ENCODE data around the gene KBTBD8.
A peak's percentile ranks its signal among the peaks of the same experiment; 100 is the strongest.

The KBTBD8 gene, protein sequence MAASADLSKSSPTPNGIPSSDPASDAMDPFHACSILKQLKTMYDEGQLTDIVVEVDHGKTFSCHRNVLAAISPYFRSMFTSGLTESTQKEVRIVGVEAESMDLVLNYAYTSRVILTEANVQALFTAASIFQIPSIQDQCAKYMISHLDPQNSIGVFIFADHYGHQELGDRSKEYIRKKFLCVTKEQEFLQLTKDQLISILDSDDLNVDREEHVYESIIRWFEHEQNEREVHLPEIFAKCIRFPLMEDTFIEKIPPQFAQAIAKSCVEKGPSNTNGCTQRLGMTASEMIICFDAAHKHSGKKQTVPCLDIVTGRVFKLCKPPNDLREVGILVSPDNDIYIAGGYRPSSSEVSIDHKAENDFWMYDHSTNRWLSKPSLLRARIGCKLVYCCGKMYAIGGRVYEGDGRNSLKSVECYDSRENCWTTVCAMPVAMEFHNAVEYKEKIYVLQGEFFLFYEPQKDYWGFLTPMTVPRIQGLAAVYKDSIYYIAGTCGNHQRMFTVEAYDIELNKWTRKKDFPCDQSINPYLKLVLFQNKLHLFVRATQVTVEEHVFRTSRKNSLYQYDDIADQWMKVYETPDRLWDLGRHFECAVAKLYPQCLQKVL

DNA sequence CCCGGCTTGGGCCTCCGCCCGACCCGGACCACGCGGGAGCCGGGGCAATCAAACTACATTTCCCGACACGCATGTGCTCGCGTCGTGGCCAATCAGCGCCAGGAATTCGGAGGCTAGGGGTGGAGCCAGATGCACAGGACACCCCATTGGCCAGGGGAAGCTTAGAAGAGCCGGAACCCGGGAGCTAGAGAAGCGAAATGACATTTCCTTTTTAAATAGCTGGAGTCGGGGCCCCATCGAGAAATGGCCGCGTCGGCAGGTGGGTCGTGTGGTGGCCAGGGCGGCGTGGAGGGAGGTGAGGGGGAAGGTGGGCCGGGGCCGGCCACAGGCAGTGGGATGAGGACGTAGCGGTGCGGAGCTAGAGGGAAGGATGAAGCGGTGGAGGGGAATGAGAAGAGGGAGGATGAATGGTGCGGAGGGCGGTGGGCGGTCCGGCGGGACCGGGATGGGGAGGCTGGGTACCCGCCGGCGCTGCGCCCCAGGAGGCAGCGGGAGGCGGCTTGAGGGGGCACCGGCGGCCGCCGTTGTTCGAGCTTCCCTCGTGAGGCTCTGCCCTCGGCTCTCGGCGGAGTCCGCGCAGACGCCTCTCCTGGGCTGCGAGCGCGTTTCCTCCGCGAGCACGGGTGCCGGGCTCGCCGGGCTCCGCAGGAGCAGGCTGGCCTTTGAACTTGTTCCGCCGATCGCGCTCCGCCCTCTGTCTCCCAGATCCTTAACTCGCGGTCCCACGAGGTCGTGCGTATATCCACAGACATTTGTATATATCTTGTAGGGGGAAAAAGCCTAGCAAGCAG is at the start of gene KBTBD8:
Gene KBTBD8, plus strand, starts transcription at position 195 of the 791 bp plus-strand sequence. Its CDS starts 49 bp downstream, at position 244.
- DNase-seq (ENCODE audit: low spot score), result peak; percentile 99

- no peak for DNase-seq (ENCODE audit: low spot score)
Observed at GRCh38 chr3:66948838-66949237, 49.3 kb upstream of the KBTBD8 start.

DNA sequence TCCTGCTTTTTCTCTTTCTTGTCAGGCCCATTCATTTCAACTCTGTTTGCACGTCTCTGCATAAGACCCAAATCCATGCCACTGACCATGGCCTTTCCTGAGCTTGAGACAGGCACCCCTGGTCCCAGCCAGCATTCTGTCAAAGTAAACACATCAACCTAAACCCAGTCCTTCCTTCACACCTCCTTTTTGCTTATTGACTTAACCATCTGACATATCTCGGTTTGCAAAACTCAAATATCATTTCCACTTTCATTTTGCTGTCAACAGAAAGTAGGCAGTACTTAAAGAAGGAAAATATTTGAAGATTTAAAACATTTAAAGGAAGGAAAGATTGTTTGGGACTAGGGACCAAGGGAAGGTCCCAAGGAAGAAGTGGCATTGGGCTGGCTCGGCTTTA is 48.2 kb upstream of the KBTBD8 start:
- DNase-seq (ENCODE audit: low spot score), result no peak

GRCh38 chr3:66952357-66952756 is 45.8 kb upstream of the KBTBD8 start:
- DNase-seq (ENCODE audit: low spot score), result no peak

DNA sequence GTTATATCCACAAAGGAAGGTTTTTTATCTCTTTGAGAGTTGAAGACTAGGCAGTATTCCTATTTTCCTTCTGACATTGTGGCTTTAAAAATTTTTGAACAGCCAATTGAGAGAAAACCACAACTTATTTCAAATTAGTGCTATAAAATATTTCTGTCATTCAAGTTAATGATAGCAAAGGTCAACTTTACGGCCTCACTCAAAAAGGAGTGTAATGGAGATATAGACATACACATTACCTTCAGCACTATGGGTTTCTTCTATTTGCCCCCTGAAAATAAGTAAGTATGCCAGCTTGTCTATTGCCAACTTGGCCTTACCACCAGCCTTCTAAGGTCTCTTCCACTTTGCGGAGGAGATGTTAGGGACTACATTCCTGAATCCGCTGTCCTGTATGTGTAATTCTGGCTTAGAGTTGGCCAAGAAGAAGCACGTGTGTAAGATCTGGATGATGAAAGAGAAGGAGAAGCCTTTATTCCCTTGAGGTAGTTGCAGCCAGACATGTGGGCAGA is 44.1 kb upstream of the KBTBD8 start:
- no peak for DNase-seq (ENCODE audit: low spot score)

DNA sequence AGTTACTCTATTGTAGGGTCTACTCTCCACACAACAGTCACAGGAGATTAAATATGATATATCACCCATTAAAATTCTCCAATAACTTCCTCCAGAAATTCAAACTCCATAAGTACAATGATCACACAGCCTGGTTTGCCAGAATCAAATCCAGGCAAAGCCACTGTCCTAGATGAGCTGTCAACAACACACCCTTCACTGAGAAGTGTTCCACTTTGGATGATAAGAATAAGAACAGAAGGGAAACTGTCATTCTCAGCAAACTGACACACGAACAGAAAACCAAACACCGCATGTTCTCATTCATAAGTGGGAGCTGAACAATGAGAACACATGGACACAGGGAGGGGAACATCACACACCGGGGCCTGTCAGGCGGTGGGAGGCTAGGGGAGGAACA is 41.4 kb upstream of the KBTBD8 start:
- DNase-seq (ENCODE audit: low spot score), result no peak

DNA sequence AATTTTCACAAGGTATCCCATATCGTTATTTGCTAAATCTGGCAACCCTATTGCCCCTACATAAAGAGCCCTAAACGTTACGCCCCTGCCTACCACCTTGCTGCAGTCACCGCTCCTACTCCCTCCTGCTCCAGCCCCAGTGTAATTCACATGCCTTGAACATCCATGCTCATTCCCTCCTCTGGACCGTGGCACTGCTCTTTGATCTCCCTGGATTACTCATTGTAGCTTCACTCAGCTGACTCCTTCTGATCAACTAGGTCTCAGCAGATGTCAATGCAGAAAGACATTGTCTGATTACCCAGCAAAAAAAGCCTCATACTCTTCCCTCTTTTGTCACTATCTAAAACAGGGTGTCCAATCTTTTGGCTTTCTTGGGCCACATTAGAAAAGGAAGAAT is 40.7 kb upstream of the KBTBD8 start:
- DNase-seq (ENCODE audit: low spot score), result no peak

GRCh38 chr3:66958067-66958466 is 40.0 kb upstream of the KBTBD8 start:
- no peak for DNase-seq (ENCODE audit: low spot score)

DNA sequence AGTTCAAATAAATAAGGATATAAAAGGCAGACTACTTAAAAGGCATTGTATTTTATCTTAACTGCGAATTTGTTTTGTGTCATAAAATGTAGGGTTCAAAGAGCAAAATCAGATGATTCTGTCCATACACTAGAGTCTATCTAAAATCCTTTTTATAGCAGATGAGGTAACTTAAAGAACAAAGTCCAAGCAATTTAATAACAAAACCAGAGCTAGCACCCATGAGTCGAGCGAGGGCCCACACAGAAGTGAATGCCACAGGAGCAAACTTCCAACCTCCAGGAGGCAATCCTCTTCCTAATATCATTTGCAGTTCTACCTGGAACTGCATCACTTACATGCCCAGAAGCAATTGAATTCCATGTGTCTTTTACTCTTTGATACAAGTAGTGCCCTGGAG is 35.4 kb upstream of the KBTBD8 start:
- no peak for DNase-seq (ENCODE audit: low spot score)

- no peak for DNase-seq (ENCODE audit: low spot score)
Observed at GRCh38 chr3:66971245-66971644, 26.9 kb upstream of the KBTBD8 start.

DNA sequence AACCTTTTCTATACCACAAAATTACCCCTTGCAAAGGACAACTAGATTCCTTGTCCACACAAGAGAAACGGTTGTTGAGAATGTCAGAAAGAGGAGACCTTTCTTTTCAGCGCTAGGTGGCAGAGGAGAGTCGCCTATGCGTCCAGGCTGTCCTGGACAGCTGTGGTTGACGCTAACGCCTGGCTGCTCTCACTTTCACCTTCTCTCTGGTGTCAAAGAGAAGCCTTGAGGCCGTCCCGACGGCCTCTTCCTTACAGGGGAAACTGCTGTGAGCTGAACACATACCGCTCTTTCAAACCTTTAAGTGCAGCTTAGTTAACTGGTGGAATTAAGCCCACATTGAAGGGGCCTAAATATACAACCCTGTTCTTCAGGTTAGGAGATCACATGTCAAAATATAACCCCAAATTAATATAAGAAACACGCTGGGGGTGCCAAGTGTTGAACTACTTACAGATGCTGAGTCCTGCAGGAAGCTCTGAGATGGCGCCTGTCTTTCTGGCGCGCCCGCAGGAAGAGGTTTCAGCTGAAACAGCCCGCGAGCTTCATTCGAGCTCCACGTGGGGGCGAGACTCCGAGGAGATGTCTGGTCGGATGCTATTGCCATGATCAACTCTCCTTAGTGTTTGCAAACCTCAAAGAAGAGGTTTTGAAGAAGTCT is 26.1 kb upstream of the KBTBD8 start:
- DNase-seq (ENCODE audit: low spot score), result peak; percentile 87

GRCh38 chr3:66980791-66981190 is 17.3 kb upstream of the KBTBD8 start:
- DNase-seq (ENCODE audit: low spot score), result no peak

DNA sequence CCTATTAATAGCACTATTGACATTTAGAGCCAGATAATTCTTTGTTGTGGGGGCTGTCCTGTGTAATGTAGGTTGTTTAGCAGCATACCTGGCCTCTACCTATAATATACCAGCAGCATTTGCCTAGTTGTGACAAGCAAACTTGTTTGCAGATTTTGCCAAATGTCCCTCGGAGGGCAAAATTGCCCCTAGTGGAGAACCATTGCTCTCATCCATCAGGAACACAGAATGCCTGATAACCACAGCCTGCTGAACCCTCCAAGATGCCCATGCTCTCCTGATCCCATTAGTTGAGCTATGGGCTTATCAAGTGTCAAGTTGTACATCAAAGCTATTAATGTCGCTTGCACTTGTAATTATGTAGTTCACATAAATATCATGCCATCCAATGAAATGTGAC is 15.0 kb upstream of the KBTBD8 start:
- no peak for DNase-seq (ENCODE audit: low spot score)

GRCh38 chr3:66985336-66985920 is 12.7 kb upstream of the KBTBD8 start:
- no peak for DNase-seq (ENCODE audit: low spot score)

DNA sequence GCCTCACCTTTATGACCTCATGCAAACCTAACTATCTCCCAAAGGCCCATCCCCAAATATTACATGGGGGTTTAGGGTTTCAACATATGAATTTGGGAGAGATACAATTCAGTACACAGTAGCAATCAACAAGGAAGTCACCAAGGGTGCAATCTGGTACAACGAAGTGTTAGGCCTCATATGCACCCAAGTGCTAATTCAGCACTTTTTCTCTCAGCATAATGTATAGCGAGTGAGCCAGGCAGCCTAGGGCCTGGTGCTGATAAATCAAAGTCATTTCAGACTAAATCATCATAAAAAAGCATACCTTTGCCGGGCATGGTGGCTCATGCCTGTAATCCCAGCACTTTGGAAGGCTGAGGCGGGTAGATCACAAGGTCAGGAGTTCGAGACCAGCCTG is 11.7 kb upstream of the KBTBD8 start:
- no peak for DNase-seq (ENCODE audit: low spot score)

DNA sequence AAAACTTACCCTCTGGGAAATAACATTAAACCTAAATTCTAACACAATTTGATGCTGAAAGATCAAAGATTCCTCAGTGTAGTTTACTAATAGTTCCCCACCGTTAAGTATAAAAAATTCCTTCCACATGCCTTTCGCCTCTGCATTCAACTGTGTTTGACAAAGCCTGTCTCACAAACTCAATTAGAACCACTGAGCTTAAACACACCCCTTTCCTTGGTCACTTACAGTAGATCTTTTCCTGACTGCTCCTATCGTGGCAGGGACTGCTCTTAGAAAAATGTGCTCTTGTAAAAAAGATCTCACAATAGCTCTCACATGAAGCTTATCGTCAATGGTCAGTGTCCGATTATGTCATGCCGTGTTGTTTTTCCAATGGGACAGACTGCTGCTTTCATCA is 8.9 kb upstream of the KBTBD8 start:
- DNase-seq (ENCODE audit: low spot score), result no peak

DNA sequence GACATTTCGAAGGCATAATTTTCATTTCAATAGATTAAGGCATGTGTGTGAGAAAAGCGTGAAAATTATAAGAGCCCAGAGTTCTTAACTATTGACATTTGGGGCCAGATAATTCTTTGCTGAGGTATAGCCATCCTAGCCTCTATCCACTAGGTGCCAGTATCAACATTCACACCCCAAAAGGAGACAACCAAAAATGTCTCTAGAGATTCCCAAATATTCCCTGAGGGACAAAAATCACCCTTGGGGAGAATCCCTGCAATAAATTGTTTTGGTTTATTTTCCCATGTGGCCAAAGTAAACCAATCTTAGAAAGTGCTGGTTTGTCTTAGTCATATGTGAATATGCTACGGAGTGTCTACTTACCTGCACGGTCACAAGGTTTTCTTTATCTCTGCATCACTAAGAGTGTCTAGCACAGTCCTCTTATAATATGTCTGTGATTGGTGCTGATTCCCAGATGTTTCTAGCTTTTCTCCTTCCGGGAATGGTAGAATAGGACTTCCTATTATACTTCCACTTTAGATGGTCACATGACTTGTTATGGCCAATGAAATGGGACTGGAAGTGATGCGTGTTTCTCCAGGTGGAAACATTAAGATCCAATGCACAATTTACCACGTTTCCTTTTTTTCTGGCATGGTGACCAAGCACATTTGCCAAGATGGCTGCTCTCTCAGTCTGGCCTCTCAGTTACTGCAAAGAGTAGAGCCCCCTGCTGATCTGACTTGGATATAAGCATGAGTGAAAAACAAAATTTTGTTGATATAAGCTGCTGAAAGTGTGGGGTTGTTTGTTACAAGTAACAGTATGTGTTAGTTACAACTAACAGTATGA is 8.0 kb upstream of the KBTBD8 start:
- peak; percentile 10 for DNase-seq (ENCODE audit: low spot score)

- peak; percentile 13 for DNase-seq (ENCODE audit: low spot score)
Observed at GRCh38 chr3:66991459-66991858, 6.6 kb upstream of the KBTBD8 start.

DNA sequence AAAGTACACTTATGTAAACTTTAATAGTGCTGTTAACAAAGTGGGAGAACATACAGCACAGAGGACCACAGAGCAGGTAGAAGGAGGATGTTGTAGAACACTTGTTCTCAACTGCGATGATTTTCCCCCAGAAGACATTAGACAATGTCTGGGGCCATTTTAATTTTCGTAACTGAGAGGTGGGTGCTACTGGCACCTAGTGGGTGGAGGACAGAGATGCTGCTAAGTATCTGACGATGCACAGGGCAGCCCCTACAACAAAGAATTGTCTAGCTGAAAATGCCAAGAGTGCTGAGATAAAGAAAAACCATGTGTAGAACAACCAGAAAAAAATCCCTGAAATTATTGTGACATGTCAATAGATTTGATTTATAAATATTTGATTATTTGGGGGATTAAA is 5.0 kb upstream of the KBTBD8 start:
- DNase-seq (ENCODE audit: low spot score), result no peak

DNA sequence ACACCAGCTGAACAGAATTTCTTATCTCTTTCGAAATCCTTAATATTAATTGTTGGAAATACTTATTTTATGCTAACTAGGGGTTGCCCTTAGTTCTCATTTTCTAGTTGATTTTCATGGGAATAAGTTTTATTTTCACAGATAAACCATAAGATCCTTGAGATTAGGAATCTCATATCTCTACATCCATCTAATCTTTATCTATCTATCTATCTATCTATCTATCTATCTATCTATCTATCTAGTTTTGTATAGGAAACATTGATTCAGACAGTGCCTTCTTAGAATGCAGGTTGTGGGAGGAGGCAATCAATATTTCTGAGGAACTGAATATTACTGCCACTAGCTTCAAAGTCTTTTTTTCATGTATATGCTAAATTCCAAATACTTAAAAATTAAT is 3.5 kb upstream of the KBTBD8 start:
- DNase-seq (ENCODE audit: low spot score), result no peak

- no peak for DNase-seq (ENCODE audit: low spot score)
Observed at GRCh38 chr3:66996696-66997095, 1.4 kb upstream of the KBTBD8 start.

All from AG20443 (cell line).